ENCODE measurements around the gene CTSO. TPM values are rescaled to one million over a fixed set of nuclear protein-coding genes. Genes with fewer than 3 reads are reported as not detected.
"Not testable (repeated sequence)": the region's sequence is repeated elsewhere in the genome, so short reads cannot be mapped to it uniquely, and the experiment has no call there.

CTSO gene
- total RNA-seq, 1 donor from 2014 or later = 3.7 TPM

DNA sequence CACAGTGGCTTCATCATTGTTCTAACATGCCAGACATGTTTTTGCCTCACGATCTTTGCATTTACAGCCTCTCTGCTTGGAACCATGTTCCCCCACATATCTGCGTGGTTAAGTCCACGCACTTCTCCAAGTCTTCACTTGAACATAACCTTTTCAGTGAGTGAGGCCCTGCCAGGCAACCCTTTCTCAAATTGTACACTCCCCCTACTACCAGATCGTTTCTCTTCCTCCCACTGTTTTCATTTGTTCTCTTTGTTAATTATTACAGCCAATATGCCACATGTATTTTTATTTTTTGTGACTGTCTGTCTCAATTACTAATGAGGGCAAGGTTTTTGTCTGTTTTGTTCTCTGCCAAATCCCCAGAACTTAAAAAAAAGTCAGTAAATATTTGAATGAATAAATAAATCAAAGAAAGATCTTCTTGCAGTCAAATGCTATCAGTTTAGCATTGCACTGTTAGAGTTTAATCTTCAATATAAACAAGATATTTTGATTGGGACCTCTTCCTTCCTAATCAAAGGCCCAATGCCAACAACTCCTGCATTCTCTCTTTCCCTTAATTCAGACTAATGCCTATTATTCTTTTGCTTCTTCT, 18.2 kb downstream of the CTSO start:
- Mint-ChIP-seq H3K27ac (peak overlapping the region; percentile 10), H3K36me3 (ENCODE audit: insufficient read depth) (peaks cover 2% of the 10 kb centered on the region), H3K9me3 (ENCODE audit: low read depth) (peaks cover 22% of the 10 kb centered on the region), H3K4me3 (ENCODE audit: low read depth) (no peak overlapping the region), H3K4me1 (ENCODE audit: low read depth) (peaks cover 5% of the 10 kb centered on the region), H3K27me3 (no peaks in the 10 kb centered on the region)
- DNase-seq (ENCODE audit: low spot score, unreplicated experiment) = no peak
- TF ChIP-seq, protein P1, sequence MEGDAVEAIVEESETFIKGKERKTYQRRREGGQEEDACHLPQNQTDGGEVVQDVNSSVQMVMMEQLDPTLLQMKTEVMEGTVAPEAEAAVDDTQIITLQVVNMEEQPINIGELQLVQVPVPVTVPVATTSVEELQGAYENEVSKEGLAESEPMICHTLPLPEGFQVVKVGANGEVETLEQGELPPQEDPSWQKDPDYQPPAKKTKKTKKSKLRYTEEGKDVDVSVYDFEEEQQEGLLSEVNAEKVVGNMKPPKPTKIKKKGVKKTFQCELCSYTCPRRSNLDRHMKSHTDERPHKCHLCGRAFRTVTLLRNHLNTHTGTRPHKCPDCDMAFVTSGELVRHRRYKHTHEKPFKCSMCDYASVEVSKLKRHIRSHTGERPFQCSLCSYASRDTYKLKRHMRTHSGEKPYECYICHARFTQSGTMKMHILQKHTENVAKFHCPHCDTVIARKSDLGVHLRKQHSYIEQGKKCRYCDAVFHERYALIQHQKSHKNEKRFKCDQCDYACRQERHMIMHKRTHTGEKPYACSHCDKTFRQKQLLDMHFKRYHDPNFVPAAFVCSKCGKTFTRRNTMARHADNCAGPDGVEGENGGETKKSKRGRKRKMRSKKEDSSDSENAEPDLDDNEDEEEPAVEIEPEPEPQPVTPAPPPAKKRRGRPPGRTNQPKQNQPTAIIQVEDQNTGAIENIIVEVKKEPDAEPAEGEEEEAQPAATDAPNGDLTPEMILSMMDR (IDR thresholded peaks at IDR 0.05; ENCODE audit: unreplicated experiment) = no peak

DNA sequence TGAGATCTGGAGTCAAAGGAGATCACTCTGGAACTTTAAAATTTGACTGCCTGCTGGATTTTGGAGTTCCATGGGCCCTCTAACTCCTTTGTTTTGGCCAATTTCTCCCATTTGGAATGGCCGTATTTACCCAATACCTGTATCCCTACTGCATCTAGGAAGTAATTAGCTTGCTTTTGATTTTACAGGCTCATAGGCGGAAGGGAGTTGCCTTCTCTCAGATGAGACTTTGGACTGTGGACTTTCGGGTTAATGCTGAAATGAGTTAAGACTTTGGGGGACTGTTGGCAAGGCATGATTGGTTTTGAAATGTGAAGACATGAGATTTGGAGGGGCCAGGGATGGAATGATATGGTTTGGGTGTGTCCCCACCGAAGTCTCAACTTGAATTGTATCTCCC, 19.0 kb downstream of the CTSO start:
- H3K9me3 Mint-ChIP-seq (ENCODE audit: low read depth) = peaks cover 28% of the 10 kb centered on the region
- not testable (repeated sequence) for H3K27me3 Mint-ChIP-seq; H3K4me3 Mint-ChIP-seq (ENCODE audit: low read depth); DNase-seq (ENCODE audit: low spot score, unreplicated experiment); H3K4me1 Mint-ChIP-seq (ENCODE audit: low read depth); H3K36me3 Mint-ChIP-seq (ENCODE audit: insufficient read depth); H3K27ac Mint-ChIP-seq

DNA sequence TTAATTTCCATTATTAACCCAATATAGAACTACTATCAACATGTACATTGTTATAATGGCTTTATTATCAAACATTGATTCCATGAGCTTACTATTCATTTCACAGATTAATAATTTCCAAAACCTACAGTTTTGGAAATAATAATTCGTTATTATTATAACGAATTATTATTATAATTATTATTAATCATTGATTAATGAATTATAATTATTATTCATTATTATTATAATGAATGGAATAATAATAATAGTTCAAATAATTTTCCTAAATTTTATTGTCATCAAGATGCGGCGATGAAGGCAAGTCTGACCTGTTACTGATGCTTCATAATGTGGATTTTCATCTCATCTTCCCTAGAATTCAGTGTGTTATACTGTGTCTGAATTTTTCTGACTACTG, 22.0 kb downstream of the CTSO start:
- Mint-ChIP-seq H3K36me3 (ENCODE audit: insufficient read depth) (peaks cover 16% of the 10 kb centered on the region), H3K4me3 (ENCODE audit: low read depth) (no peak overlapping the region), H3K27me3 (no peaks in the 10 kb centered on the region), H3K27ac (no peak overlapping the region), H3K9me3 (ENCODE audit: low read depth) (peaks cover 40% of the 10 kb centered on the region), H3K4me1 (ENCODE audit: low read depth) (peaks cover 5% of the 10 kb centered on the region)
- no peak for DNase-seq (ENCODE audit: low spot score, unreplicated experiment)
- TF ChIP-seq, protein P1 (IDR thresholded peaks at IDR 0.05; ENCODE audit: unreplicated experiment) = no peak

DNA sequence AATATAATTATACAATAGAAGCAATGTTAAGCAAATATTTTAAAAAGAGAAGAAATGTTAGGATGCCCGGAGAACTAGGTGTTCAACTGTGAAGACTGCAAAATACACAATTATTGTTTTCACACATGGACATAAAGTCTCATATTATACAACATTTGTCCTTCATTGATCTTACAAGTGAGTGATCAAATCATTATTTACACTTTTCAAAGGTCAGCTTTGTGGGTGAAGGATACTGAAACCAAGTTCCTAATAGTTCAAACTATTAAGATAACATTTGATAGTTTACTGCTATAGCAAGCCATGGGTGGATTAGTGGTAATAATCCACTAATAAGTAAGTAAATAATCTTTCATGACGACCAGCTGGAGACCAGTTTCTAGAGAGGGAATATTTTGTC, 23.3 kb downstream of the CTSO start:
- DNase-seq (ENCODE audit: low spot score, unreplicated experiment) = no peak
- Mint-ChIP-seq H3K9me3 (ENCODE audit: low read depth) (peaks cover 39% of the 10 kb centered on the region), H3K27ac (no peak overlapping the region), H3K4me3 (ENCODE audit: low read depth) (no peak overlapping the region), H3K36me3 (ENCODE audit: insufficient read depth) (peaks cover 14% of the 10 kb centered on the region), H3K27me3 (no peaks in the 10 kb centered on the region), H3K4me1 (ENCODE audit: low read depth) (peaks cover 2% of the 10 kb centered on the region)
- TF ChIP-seq, protein P1 (IDR thresholded peaks at IDR 0.05; ENCODE audit: unreplicated experiment) = no peak

DNA sequence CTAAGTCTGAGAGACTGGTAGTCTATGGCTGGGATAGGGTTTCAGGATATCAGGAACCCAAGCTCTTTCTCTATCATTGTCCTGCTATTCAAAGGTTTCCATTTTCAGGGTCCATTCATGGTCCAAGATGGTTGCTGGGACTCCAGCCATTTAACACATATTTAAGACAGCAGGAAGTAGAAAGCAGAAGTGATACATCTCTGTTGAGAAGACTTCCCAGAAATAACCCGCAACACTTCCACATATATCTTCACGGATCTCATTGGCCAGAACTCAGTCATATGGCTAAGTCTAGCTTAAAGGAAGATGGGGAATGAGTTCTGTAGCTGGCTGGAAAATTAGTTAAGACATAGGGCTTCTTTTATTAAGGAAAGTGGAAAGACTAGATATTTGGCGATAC, 23.8 kb downstream of the CTSO start:
- TF ChIP-seq, protein P1 (IDR thresholded peaks at IDR 0.05; ENCODE audit: unreplicated experiment) = no peak
- Mint-ChIP-seq H3K4me3 (ENCODE audit: low read depth) (no peak overlapping the region), H3K9me3 (ENCODE audit: low read depth) (peaks cover 36% of the 10 kb centered on the region), H3K27me3 (no peaks in the 10 kb centered on the region), H3K36me3 (ENCODE audit: insufficient read depth) (peaks cover 14% of the 10 kb centered on the region), H3K27ac (no peak overlapping the region), H3K4me1 (ENCODE audit: low read depth) (peaks cover 2% of the 10 kb centered on the region)
- DNase-seq (ENCODE audit: low spot score, unreplicated experiment) = no peak

DNA sequence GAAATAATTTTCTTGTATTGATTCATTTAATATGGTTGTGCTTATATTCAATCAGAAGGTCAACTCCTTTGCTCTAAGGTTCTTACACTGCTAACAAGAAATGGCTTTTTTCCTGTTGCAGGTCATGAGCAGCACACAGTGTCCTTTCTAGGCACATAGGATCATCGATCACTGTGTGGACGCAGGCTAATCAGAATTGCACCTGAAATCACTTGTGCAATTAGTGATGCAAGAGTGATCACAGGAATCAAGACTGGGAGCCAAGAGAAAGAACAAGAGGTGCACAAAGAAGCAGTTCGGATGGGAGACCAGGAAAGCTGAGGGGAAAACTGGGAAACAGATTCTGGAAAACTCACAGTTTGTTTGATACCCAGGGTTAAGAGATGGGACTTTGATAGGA, 29.0 kb downstream of the CTSO start:
- no peak for DNase-seq (ENCODE audit: low spot score, unreplicated experiment)
- Mint-ChIP-seq H3K4me1 (ENCODE audit: low read depth) (peaks cover 18% of the 10 kb centered on the region), H3K27me3 (no peaks in the 10 kb centered on the region), H3K27ac (peak overlapping the region; percentile 80), H3K9me3 (ENCODE audit: low read depth) (peaks cover 19% of the 10 kb centered on the region), H3K36me3 (ENCODE audit: insufficient read depth) (peaks cover 9% of the 10 kb centered on the region), H3K4me3 (ENCODE audit: low read depth) (no peak overlapping the region)
- TF ChIP-seq, protein P1 (IDR thresholded peaks at IDR 0.05; ENCODE audit: unreplicated experiment) = no peak
